GM18867 (cell line): ENCODE results near the gene GRAMD4.

Source experiments
- ATAC-seq: cut with Tn5 transposase; IDR thresholded peaks from one replicate; pipeline ENCODE4 v1.9.1; 2021; ENCODE audit warnings: mild to moderate bottlenecking, moderate library complexity; ENCODE audit not compliant: unreplicated experiment

GRAMD4 gene

GRCh38 chr22:46596032-46596441 lies 24.1 kb upstream of the GRAMD4 start:
- ATAC-seq = no peak

GRCh38 chr22:46596819-46597218 lies 23.4 kb upstream of the GRAMD4 start:
- no peak for ATAC-seq

- ATAC-seq = no peak
These were observed 22.0 kb upstream of the GRAMD4 start for GRCh38 chr22:46598224-46598623.

- ATAC-seq = no peak
These were observed 21.3 kb upstream of the GRAMD4 start for GRCh38 chr22:46598737-46599424.

GRCh38 chr22:46600273-46600796 lies 19.9 kb upstream of the GRAMD4 start:
- no peak for ATAC-seq

- ATAC-seq = no peak
These were observed 18.2 kb upstream of the GRAMD4 start for GRCh38 chr22:46602025-46602424.

- no peak for ATAC-seq
These were observed 15.9 kb upstream of the GRAMD4 start for GRCh38 chr22:46604306-46604690.

- no peak for ATAC-seq
These were observed 15.1 kb upstream of the GRAMD4 start for GRCh38 chr22:46605117-46605516.

- ATAC-seq = no peak
These were observed 13.3 kb upstream of the GRAMD4 start for GRCh38 chr22:46606886-46607285.

- no peak for ATAC-seq
These were observed 12.6 kb upstream of the GRAMD4 start for GRCh38 chr22:46607483-46608114.

GRCh38 chr22:46609175-46609690 lies 11.0 kb upstream of the GRAMD4 start:
- ATAC-seq = no peak

- ATAC-seq = no peak
These were observed 10.4 kb upstream of the GRAMD4 start for GRCh38 chr22:46609724-46610201.

GRCh38 chr22:46610356-46610755 lies 9.8 kb upstream of the GRAMD4 start:
- ATAC-seq = no peak

- no peak for ATAC-seq
These were observed 9.0 kb upstream of the GRAMD4 start for GRCh38 chr22:46611189-46611588.

GRCh38 chr22:46612341-46612903 lies 7.8 kb upstream of the GRAMD4 start:
- ATAC-seq = no peak

GRCh38 chr22:46612904-46613605 lies 7.1 kb upstream of the GRAMD4 start:
- ATAC-seq = no peak

- ATAC-seq = no peak
These were observed 6.6 kb upstream of the GRAMD4 start for GRCh38 chr22:46613606-46614021.

GRCh38 chr22:46614025-46614931 lies 5.9 kb upstream of the GRAMD4 start:
- ATAC-seq = no peak

- no peak for ATAC-seq
These were observed 2.8 kb upstream of the GRAMD4 start for GRCh38 chr22:46617207-46617985.
